HG03135 (cell line): Measurements from ENCODE around the gene TMEM45B.
"Not testable (repeated sequence)": the region's sequence is repeated elsewhere in the genome, so short reads cannot be mapped to it uniquely, and the experiment has no call there.

Source experiments
- ATAC-seq: cut with Tn5 transposase; IDR thresholded peaks from one replicate; pipeline ENCODE4 v1.9.1; 2021; ENCODE audit warnings: mild to moderate bottlenecking, moderate library complexity; ENCODE audit not compliant: unreplicated experiment

The TMEM45B gene

GRCh38 chr11:129815596-129816461 lies at the start of gene TMEM45B:
Gene TMEM45B (plus strand): TSS chr11:129815848. CDS start chr11:129852483, 36,635 bp downstream.
- ATAC-seq: no peak

DNA sequence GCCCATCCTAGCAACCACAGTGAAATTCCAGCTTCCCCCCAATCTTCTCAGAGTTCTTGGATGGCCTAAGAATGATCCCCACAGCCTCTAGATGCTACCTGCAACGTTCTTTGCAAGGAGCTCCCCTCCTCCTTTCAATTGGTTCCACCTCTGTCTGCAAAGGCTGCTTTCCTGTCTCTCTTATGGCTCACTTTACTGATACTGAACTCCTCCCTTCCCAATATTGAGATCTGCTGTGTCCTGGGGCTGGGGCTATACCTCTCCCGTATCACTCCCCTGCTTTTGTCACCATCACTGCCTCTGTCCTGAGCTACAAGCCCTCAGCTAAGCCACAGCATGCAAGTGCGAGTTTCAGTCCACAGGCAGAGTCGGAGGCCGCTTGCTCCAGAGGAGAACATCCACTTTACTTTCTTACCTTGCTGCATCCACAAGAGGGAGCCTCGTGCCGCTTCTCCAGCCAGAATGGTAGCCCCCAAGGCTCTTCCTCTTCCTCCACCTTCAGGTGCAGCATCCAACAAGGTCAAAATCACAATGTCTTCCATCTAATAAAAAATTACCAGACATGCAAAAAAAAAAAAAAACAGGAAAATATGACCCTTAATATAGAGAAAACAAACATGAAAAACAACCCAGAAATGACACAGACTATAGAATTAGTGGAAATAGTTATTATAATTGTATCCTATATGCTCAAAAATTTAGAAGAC lies 48.6 kb upstream of the TMEM45B start:
- ATAC-seq: no peak

DNA sequence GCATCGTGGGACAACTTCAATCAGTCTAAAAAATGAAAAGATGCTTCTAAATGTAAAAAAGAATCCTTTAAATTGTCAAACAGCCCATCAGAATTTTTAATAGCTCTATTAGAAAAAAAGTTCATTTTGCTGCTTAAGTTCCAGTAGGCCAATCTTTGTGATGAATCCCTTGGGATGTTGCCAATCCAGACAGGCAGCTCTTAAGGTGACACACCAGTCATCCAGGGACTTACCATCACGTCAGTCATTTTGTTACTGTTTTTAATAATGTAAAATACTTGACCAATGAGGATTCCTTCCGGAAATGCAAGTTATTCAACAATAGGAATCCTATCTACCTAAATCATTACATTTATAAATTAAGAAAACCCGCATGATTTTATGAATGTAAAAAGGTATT lies 47.8 kb upstream of the TMEM45B start:
- no peak for ATAC-seq

- ATAC-seq: no peak
Observed at GRCh38 chr11:129768356-129768755, 47.3 kb upstream of the TMEM45B start.

- no peak for ATAC-seq
Observed at GRCh38 chr11:129769059-129769458, 46.6 kb upstream of the TMEM45B start.

GRCh38 chr11:129770993-129771392 lies 44.7 kb upstream of the TMEM45B start:
- no peak for ATAC-seq

DNA sequence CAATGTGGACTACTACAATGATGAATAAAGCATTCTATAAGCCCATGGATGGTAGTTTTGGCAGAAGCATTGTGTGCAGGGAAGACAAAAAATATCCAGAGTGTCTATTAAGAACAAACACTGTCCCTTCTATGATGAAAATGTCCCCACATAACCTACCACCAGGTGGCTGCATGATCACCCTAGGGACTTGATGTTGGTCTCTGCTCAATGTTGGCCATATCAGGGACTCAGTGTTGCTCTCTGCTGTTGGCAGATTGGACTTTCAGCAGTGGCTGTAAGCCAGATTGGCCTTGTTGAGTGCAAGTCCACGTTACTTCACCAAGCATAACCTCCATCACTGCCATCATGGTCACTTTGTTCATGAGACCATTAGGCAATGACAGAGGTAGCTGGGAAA lies 44.2 kb upstream of the TMEM45B start:
- ATAC-seq: not testable (repeated sequence)

DNA sequence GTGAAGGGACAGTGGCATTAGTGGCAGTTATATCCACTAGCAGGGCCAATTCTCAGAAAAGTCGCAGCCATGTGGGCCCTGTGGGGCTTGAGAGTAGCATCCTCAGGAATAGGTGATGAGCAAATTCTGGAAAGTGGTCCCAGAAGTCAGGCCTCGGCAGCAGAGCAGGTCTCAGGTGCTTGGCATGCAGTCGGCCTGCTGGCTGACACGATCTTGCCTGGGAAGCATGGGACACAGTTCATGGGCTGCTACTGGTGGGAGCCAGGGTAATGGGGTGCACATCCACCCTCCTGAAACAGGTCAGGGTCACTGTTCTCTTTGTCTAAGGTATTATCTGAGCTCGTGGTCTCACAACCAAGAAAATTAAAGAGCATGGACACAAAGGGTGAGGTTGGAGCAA lies 36.8 kb upstream of the TMEM45B start:
- no peak for ATAC-seq

DNA sequence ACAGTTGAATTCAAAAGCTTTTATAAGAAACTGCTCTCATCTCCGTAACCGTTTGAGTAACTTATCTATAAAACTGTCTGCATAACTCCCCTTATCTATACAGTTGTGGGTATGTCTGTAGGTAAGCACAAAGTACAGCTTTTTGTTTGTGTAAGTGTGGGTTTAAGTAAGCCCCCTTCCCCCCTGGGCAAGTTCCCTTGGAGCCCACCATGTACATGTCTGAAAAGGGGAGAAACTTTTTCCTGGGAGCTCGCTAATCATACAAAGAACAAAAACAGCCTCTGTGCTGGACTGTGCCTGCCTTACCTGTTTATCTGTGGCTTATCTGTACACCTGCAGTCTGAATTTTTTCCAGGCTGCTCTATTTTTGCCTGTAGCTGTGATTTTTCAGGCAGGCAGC lies 36.3 kb upstream of the TMEM45B start:
- no peak for ATAC-seq

DNA sequence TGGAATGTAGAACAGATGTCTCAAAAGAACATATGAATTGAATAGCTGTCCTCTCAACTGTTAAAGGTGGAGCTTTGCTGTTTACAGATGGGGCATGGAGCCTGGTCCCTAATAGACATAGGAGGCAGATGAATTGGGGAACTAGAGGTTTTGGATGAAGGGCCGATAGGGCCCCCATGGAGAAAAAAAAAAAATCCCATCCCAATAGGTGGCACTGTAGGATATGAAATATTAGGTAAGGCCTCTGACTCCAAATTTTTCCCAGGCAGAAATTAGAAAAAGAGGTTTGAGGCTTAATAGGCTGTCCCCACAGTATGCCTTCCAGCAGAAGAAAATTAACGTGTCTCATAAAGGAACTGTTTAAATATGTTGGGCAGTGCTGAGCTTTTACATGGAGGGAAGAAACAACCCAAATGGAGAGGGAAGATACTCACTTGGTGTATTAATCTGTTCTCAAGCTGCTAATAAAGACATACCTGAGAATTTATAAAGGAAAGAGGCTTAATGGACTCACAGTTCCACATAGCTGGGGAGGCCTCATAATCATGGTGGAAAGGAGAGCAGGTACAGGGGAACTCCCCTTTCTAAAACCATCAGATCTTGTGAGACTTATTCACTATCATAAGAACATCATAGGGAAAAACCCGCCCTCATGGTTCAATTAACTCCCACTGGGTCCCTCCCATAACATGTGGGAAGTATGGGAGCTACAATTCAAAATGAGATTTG lies 30.1 kb upstream of the TMEM45B start:
- ATAC-seq: no peak

DNA sequence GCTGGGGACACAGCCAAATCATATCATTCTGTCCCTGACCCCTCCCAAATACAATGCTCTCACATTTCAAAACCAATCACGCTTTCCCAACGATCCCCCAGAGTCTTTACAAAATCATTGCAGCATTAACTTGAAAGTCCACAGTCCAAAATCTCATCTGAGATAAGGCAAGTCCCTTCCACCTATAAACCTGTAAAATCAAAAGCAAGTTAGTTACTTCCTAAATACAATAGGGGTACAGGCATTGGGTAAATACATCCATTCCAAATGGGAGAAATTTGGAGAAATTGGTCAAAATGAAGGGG lies 29.6 kb upstream of the TMEM45B start:
- not testable (repeated sequence) for ATAC-seq

DNA sequence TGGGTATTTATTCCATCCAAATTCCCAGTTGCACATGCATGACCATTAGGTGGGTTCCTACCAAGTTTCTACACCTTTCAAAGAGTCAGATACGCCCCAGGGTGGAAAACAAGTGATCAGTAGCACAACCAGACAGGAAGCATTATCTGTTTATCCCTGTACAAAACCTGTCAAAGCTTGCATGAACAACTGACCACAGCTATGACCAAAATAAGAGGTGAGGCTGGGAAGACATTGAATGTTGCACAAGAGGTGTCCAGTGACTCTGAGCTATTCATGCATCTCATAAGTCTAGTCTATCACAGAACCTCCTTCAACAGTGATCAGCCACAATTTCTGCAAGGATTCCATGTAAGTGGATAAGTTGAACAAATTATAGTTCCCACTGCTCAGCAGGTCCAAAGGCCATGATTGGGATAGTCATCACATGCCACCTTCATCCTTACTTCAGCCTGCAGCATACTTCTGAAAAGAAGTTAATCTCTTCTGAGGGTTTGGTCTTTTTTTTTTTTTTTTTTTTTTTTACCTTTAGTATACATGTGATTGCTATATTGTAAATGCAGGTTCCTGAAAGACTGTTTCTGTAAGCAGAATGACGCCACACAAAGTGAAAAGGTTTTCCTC lies 28.0 kb upstream of the TMEM45B start:
- no peak for ATAC-seq

GRCh38 chr11:129788278-129788677 lies 27.4 kb upstream of the TMEM45B start:
- no peak for ATAC-seq

DNA sequence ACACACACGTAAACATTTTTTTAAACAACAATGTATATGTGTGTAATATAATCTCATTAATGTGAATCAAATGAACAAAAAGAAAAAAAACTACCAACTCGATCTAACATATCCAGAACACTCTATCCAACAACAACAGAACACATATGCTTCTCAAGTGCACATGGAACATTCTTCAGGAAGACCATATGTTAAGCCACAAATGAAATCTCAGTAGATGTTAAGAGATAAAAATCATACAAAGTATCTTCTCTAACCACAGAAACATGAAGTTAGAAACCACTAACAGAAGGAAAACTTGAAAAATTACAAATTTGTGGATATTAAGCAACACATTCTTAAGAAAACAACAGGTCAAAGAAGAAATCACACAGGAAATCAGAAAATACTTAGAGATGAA lies 25.5 kb upstream of the TMEM45B start:
- ATAC-seq: no peak

- ATAC-seq: no peak
Observed at GRCh38 chr11:129791515-129791914, 24.1 kb upstream of the TMEM45B start.

GRCh38 chr11:129792663-129793062 lies 23.0 kb upstream of the TMEM45B start:
- ATAC-seq: no peak

DNA sequence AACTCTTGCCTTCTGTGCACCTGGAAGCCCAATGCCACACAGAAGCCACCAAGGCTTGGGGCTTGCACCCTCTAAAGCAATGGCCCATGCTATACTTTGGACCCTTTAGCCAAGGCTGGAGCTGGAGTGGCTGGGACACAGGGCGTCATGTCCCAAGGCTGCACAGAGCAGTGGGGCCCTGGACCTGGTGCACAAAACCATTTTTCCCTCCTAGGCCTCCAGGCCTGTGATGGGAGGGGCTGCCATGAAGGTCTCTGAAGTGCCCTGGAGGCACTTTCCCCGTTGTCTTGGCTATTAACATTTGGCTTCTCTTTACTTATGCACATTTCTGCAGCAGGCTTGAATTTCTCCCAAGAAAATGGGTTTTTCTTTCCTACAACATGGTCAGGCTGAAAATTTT lies 20.6 kb upstream of the TMEM45B start:
- no peak for ATAC-seq

DNA sequence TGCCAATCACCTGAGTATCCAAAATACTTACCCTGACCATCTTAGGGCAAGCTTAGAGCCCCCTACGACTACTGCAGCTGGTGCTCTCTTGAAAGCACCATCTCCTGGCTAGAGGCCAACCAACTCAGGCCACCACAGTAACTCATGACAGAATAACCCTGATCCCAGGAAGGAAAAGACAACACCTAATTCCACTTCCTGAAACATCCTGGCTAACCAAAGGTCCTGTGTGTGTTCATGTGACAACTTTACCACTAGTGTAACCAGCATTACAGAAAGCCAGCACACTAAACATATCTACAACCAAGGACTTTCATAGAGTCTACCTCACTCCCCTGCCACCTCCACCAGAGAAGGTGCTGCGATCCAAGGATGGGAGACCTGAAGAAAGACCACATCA lies 17.4 kb upstream of the TMEM45B start:
- no peak for ATAC-seq

DNA sequence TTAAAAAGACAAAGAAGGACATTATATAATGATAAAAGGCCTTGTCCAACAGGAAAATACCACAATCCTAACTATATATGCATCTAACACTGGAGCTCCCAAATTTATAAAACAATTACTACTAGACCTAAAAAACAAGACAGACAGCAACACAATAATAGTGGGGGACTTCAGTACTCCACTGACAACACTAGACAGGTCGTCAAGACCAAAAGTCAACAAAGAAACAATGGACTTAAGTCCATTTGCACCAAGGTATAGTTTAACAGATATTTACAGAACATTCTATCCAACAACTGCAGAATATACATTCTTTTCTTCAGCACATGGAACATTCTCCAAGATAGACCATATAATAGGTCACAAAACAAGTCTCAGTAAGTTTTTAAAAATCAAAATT lies 15.5 kb upstream of the TMEM45B start:
- not testable (repeated sequence) for ATAC-seq

DNA sequence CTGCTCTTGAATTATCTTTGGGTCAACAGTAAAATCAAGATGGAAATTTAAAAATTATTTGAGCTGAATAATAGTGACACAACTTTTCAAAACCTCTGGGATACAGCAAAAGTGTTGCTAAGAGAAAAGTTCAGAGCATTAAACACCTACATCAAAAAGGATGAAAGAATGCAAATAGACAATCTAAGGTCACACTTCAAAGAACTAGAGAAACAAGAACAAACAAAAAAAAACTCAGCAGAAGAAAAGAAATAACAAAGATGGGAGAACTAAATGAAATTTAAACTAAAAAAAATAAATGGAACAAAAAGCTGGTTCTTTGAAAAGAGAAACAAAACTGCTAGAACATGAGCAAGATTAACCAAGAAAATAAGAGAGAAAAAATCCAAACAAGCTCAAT lies 15.0 kb upstream of the TMEM45B start:
- ATAC-seq: no peak

DNA sequence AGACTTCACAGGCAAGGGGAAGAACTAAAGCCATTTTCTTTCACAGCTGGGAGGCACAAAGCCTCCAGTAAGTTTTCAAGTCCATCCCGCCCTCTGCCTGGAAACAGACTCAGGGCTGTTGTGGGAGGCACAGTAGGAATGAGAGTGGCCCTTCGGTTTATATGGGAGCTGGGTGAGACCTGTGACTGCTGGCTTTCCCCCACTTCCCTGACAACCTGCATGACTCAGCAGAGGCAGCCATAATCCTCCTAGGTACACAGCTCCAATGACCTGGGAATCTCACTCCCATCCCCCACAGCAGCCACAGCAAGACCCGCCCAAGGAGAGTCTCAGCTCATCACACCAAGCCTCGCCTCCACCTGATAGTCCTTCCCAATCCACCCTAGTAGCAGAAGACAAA lies 12.1 kb upstream of the TMEM45B start:
- no peak for ATAC-seq
